GM23338 (cell line): ENCODE results near the gene FAM13C. TPM values are rescaled to one million over a fixed set of nuclear protein-coding genes. Genes with fewer than 3 reads are reported as not detected.
A peak's percentile ranks its signal among the peaks of the same experiment; 100 is the strongest.

Source experiments
- ATAC-seq: fragments of 200-7000 bp; cut with Tn5 transposase; 3 replicates; pipeline ENCODE4 v1.9.1; 2020
- DNase-seq: peaks from one replicate; pipeline ENCODE4 v3.0.0-alpha.2; 2015; ENCODE audit warnings: low spot score
- H2AFZ ChIP-seq: fragments of 200-600 bp; sonication (generic); 2 replicates; pipeline ENCODE4 v1.8.0; 2016; ENCODE audit warnings: antibody characterized with exemption, mild to moderate bottlenecking, moderate library complexity
- H3F3A ChIP-seq: fragments of 200-600 bp; sonication (generic); replicated peaks from 2 replicates; pipeline ENCODE4 v1.8.0; 2017; ENCODE audit warnings: antibody characterized with exemption, mixed run types, low read depth
- H3K27ac ChIP-seq: fragments of 200-600 bp; sonication (generic); 2 replicates; pipeline ENCODE4 v1.6.1; 2016; ENCODE audit warnings: low read depth
- H3K27me3 ChIP-seq: fragments of 200-600 bp; sonication (generic); 2 replicates; pipeline ENCODE4 v1.8.0; 2016; ENCODE audit warnings: mild to moderate bottlenecking, mixed run types, moderate library complexity; ENCODE audit not compliant: insufficient read depth
- H3K36me3 ChIP-seq: fragments of 200-600 bp; sonication (generic); 2 replicates; pipeline ENCODE4 v1.8.0; 2016; ENCODE audit warnings: mild to moderate bottlenecking; ENCODE audit not compliant: insufficient read depth
- H3K4me1 ChIP-seq: fragments of 200-600 bp; sonication (generic); 2 replicates; pipeline ENCODE4 v1.8.0; 2016; ENCODE audit warnings: mild to moderate bottlenecking, moderate library complexity; ENCODE audit not compliant: insufficient read depth
- H3K4me2 ChIP-seq: fragments of 200-600 bp; sonication (generic); 2 replicates; pipeline ENCODE4 v1.7.1; 2017; ENCODE audit warnings: mixed run types
- H3K4me3 ChIP-seq: fragments of 200-600 bp; sonication (generic); 2 replicates; pipeline ENCODE4 v1.6.1; 2016; ENCODE audit warnings: mixed run types
- H3K79me2 ChIP-seq: fragments of 200-600 bp; sonication (generic); replicated peaks from 2 replicates; pipeline ENCODE4 v1.8.0; 2017; ENCODE audit warnings: mild to moderate bottlenecking; ENCODE audit not compliant: insufficient read depth
- H3K9me2 ChIP-seq: fragments of 200-600 bp; sonication (generic); 2 replicates; pipeline ENCODE4 v1.8.0; 2017; ENCODE audit not compliant: insufficient read depth
- H4K20me1 ChIP-seq: fragments of 200-600 bp; sonication (generic); replicated peaks from 2 replicates; pipeline ENCODE4 v1.8.0; 2017; ENCODE audit warnings: mild to moderate bottlenecking; ENCODE audit not compliant: insufficient read depth
- H3K27ac Mint-ChIP-seq: 2 replicates; pipeline ENCODE4 v1.8.0; 2020; ENCODE audit warnings: inconsistent platforms, mild to moderate bottlenecking, moderate library complexity, mixed read lengths
- H3K27me3 Mint-ChIP-seq: 3 replicates; pipeline ENCODE4 v1.8.0; 2022; ENCODE audit warnings: low read depth, mild to moderate bottlenecking, moderate library complexity, mixed read lengths, inconsistent platforms; ENCODE audit not compliant: insufficient read depth, poor library complexity
- H3K36me3 Mint-ChIP-seq: 3 replicates; pipeline ENCODE4 v1.8.0; 2021; ENCODE audit warnings: low read depth, mild to moderate bottlenecking, inconsistent platforms, moderate library complexity, mixed read lengths
- H3K4me1 Mint-ChIP-seq: 3 replicates; pipeline ENCODE4 v1.8.0; 2020; ENCODE audit warnings: mild to moderate bottlenecking, inconsistent platforms, mixed read lengths
- H3K4me3 Mint-ChIP-seq: 3 replicates; pipeline ENCODE4 v1.8.0; 2021; ENCODE audit warnings: moderate library complexity, mild to moderate bottlenecking, inconsistent platforms, mixed read lengths
- H3K9me3 Mint-ChIP-seq: 3 replicates; pipeline ENCODE4 v1.8.0; 2020; ENCODE audit warnings: moderate library complexity, mild to moderate bottlenecking, inconsistent platforms, mixed read lengths
- CREB1 ChIP-seq: fragments of 250-450 bp; sonication (Bioruptor Pico); IDR thresholded peaks from 2 replicates; pipeline ENCODE4 v1.5.0; 2020; ENCODE audit warnings: low read depth, mild to moderate bottlenecking, moderate library complexity
- ETS1 ChIP-seq: IDR thresholded peaks from 2 replicates; pipeline ENCODE4 v1.6.1; 2016; ENCODE audit warnings: antibody characterized with exemption
- JUNB ChIP-seq: IDR thresholded peaks from one replicate; pipeline ENCODE4 v1.6.1; 2016; ENCODE audit warnings: antibody characterized with exemption; ENCODE audit not compliant: unreplicated experiment
- NANOG ChIP-seq: IDR thresholded peaks from 2 replicates; pipeline ENCODE4 v1.6.1; 2016; ENCODE audit warnings: antibody characterized with exemption, borderline replicate concordance
- REST ChIP-seq: IDR thresholded peaks from one replicate; pipeline ENCODE4 v1.6.1; 2018; ENCODE audit warnings: antibody characterized with exemption; ENCODE audit not compliant: unreplicated experiment
- STAT1 ChIP-seq: IDR thresholded peaks from one replicate; pipeline ENCODE4 v1.6.1; 2016; ENCODE audit warnings: antibody characterized with exemption; ENCODE audit not compliant: unreplicated experiment
- ZNF114 ChIP-seq: fragments of 250-450 bp; sonication (Bioruptor Pico); IDR thresholded peaks from 2 replicates; pipeline ENCODE4 v1.5.0; 2020; ENCODE audit warnings: mild to moderate bottlenecking, moderate library complexity
- ZNF331 ChIP-seq: fragments of 250-450 bp; sonication (Bioruptor Pico); IDR thresholded peaks from 2 replicates; pipeline ENCODE4 v1.5.0; 2020; ENCODE audit warnings: low read depth, mild to moderate bottlenecking, moderate library complexity
- polyA plus RNA-seq: library from polyadenylated mRNA; unstranded; fragments of >200 nt; fragmentation: Nextera tagmentation; extraction: Ambion mirVana; gene quantifications from 2 replicates; pipeline ENCODE4 v1.2.1, GENCODE V29; 2016
- total RNA-seq: library from RNA; depleted of rRNA; stranded (reverse); fragments of >200 nt; shearing (Covaris generic); gene quantifications from 2 replicates; pipeline ENCODE4 v1.2.3, GENCODE V29; 2014

Gene FAM13C
- total and polyA plus RNA-seq, 2 experiments from 2014 or later: 0.94 to 2.1 TPM

GRCh38 chr10:59266321-59266720 is 96.0 kb downstream of the FAM13C start (continued):
- TF ChIP-seq REST (no peak), JUNB (no peak), ZNF331 (no peak)

DNA sequence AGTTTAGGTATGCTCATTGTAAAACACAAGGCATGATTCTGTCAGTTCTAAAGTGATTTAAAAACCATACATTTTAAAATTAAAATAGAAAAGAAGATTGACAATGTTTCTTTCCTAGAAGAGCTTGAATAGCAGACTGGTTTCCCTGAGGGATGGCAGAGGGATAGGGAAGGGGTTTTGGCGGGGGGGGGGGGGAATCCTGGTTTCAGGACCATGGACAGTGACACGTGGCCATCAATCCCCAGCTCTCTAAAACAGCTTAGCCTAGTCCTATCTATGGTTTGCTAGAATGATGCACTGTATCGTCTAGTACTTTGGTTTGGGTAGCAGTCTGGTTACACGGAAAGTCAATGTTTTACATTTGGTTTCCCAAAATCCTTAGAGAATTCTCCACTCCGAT is 97.2 kb downstream of the FAM13C start:
- Histone ChIP-seq H3K27me3 (no peaks in the 10 kb centered on the region), H3F3A (no peaks in the 10 kb centered on the region), H2AFZ (no peak overlapping the region), H3K4me3 (no peak overlapping the region), H3K79me2 (no peaks in the 10 kb centered on the region), H4K20me1 (no peaks in the 10 kb centered on the region), H3K9me2 (no peaks in the 10 kb centered on the region), H3K4me1 (no peaks in the 10 kb centered on the region), H3K4me2 (no peak overlapping the region), H3K36me3 (no peaks in the 10 kb centered on the region), H3K27ac (no peak overlapping the region)
- Mint-ChIP-seq H3K36me3 (no peaks in the 10 kb centered on the region), H3K4me1 (no peaks in the 10 kb centered on the region; the same call in 2 of the 3 replicates), H3K4me3 (no peak overlapping the region), H3K27me3 (no peaks in the 10 kb centered on the region), H3K27ac (no peak overlapping the region), H3K9me3 (no peaks in the 10 kb centered on the region)
- ATAC-seq: no peak; the same call in 2 of the 3 replicates
- DNase-seq: peak; percentile 20
- TF ChIP-seq STAT1: no peak
- no peak for TF ChIP-seq CREB1
- peak; percentile 70 for TF ChIP-seq REST
- TF ChIP-seq JUNB: no peak

DNA sequence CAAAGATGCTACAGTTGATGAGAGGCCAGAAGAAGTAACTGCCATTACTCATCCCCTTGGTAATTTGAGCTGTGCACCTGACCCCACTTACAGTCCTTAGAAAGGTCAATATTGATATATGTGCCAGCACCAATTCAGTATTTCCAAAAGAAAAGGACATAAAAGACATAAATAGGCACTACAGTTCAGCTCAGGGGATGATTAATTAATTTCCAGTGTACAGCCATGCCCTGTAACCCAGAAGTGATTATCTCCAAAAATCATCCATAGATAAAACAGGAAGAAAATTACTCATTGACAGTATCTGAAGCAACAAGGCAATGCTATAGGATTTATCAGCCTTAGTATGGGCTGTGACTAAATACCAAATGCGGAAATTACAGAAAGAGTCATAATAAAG is 103.5 kb downstream of the FAM13C start:
- no peak for ATAC-seq
- Histone ChIP-seq H3K4me1 (no peaks in the 10 kb centered on the region), H3K27ac (no peak overlapping the region), H3K27me3 (no peaks in the 10 kb centered on the region), H3K4me2 (no peak overlapping the region), H3K4me3 (no peak overlapping the region), H2AFZ (no peak overlapping the region), H3F3A (no peaks in the 10 kb centered on the region), H3K36me3 (no peaks in the 10 kb centered on the region), H3K79me2 (no peaks in the 10 kb centered on the region), H4K20me1 (no peaks in the 10 kb centered on the region), H3K9me2 (no peaks in the 10 kb centered on the region)
- no peak for DNase-seq
- Mint-ChIP-seq H3K27ac (no peak overlapping the region), H3K9me3 (no peaks in the 10 kb centered on the region), H3K4me3 (no peak overlapping the region), H3K27me3 (no peaks in the 10 kb centered on the region), H3K36me3 (no peaks in the 10 kb centered on the region), H3K4me1 (no peaks in the 10 kb centered on the region)
- TF ChIP-seq ZNF331 (no peak), CREB1 (no peak), ZNF114 (CRISPR knock-in tag) (no peak), ETS1 (no peak), JUNB (no peak), REST (no peak), NANOG (no peak)
